IMR-90 (cell line): ENCODE measurements around the gene RCN2. TPM values are rescaled to one million over a fixed set of nuclear protein-coding genes. Genes with fewer than 3 reads are reported as not detected.

ENCODE experiments used
- ATAC-seq: fragments of 200-7000 bp; cut with Tn5 transposase; 2 replicates; pipeline ENCODE4 v1.9.1; 2020; ENCODE audit warnings: low read depth, mild to moderate bottlenecking, moderate library complexity
- BruUV-seq: library from RNA; stranded (reverse); fragments of 400-500 nt; replicated peaks from 2 replicates; lab custom pipeline; 2021; lab: Mats Ljungman, UMichigan
- CTCF ChIA-PET: fragments of 300-600 bp; formaldehyde crosslinking; extraction: SDS; loops from one replicate; lab custom pipeline; 2021; ENCODE audit warnings: antibody characterized with exemption; lab: Yijun Ruan, JAX
- POLR2A ChIA-PET: fragments of 300-600 bp; sonication (Branson Sonifier 250); formaldehyde crosslinking; loops from one replicate; lab custom pipeline; 2022; ENCODE audit warnings: antibody characterized with exemption; ENCODE audit not compliant: unreplicated experiment; lab: Charles Lee
- DNase-seq: peaks from one replicate; pipeline ENCODE4 v3.0.0; 2013
- H2AFZ ChIP-seq: replicated peaks from 2 replicates; pipeline ENCODE3; 2013; ENCODE audit warnings: low read length, mild to moderate bottlenecking; ENCODE audit not compliant: poor library complexity
- H2AK5ac ChIP-seq: 2 replicates; pipeline ENCODE4 v1.6.1; 2013; ENCODE audit warnings: low read depth, low read length, inconsistent platforms
- H2AK9ac ChIP-seq: replicated peaks from 2 replicates; pipeline ENCODE3; 2013; ENCODE audit warnings: mild to moderate bottlenecking, low read depth, low read length, moderate library complexity; ENCODE audit not compliant: poor library complexity
- H2BK120ac ChIP-seq: 2 replicates; pipeline ENCODE4 v1.6.1; 2013; ENCODE audit warnings: low read depth, low read length, inconsistent platforms
- H2BK15ac ChIP-seq: 3 replicates; pipeline ENCODE4 v1.6.1; 2013; ENCODE audit warnings: low read depth, low read length, inconsistent platforms
- H2BK20ac ChIP-seq: 2 replicates; pipeline ENCODE4 v1.6.1; 2013; ENCODE audit warnings: low read depth, mild to moderate bottlenecking, inconsistent platforms, low read length, moderate library complexity
- H2BK5ac ChIP-seq: 2 replicates; pipeline ENCODE4 v1.6.1; 2013; ENCODE audit warnings: mild to moderate bottlenecking, low read depth, low read length, inconsistent platforms; ENCODE audit not compliant: poor library complexity, severe bottlenecking
- H3K14ac ChIP-seq: replicated peaks from 2 replicates; pipeline ENCODE4 v1.6.1; 2013; ENCODE audit warnings: low read depth, low read length, inconsistent platforms
- H3K18ac ChIP-seq: 2 replicates; pipeline ENCODE4 v1.6.1; 2013; ENCODE audit warnings: low read depth, low read length, control low read depth
- H3K23ac ChIP-seq: 2 replicates; pipeline ENCODE4 v1.6.1; 2013; ENCODE audit warnings: low read depth, low read length, inconsistent platforms
- H3K27ac ChIP-seq: 2 replicates; pipeline ENCODE4 v1.5.1; 2013; ENCODE audit warnings: mild to moderate bottlenecking, control low read depth, low read length; ENCODE audit not compliant: insufficient read depth
- H3K27me3 ChIP-seq: 2 replicates; pipeline ENCODE4 v1.6.1; 2013; ENCODE audit warnings: low read length; ENCODE audit not compliant: control insufficient read depth, insufficient read depth
- H3K36me3 ChIP-seq: 2 replicates; pipeline ENCODE4 v1.6.1; 2013; ENCODE audit warnings: low read length, mixed read lengths; ENCODE audit not compliant: control insufficient read depth, insufficient read depth
- H3K4ac ChIP-seq: 2 replicates; pipeline ENCODE4 v1.6.1; 2013; ENCODE audit warnings: low read depth, low read length, inconsistent platforms
- H3K4me1 ChIP-seq: 2 replicates; pipeline ENCODE4 v1.6.1; 2013; ENCODE audit warnings: low read length, mixed read lengths; ENCODE audit not compliant: control insufficient read depth, insufficient read depth
- H3K4me2 ChIP-seq: 2 replicates; pipeline ENCODE4 v1.6.1; 2013; ENCODE audit warnings: low read depth, mild to moderate bottlenecking, control low read depth, low read length, moderate library complexity
- H3K4me3 ChIP-seq: 2 replicates; pipeline ENCODE4 v1.5.1; 2013; ENCODE audit warnings: low read depth, mild to moderate bottlenecking, control low read depth, low read length, moderate library complexity; ENCODE audit not compliant: insufficient read depth
- H3K56ac ChIP-seq: 2 replicates; pipeline ENCODE4 v1.6.1; 2013; ENCODE audit warnings: low read length, inconsistent platforms; ENCODE audit not compliant: insufficient read depth; ENCODE audit errors: extremely low read depth
- H3K79me1 ChIP-seq, 2 experiments: 2 replicates each; pipeline ENCODE4 v1.6.1; 2013; ENCODE audit warnings: low read length in 2 of 2, inconsistent platforms in 1 of 2, low read depth in 1 of 2
- H3K9ac ChIP-seq: 2 replicates; pipeline ENCODE4 v1.6.1; 2013; ENCODE audit warnings: low read depth, low read length, control low read depth
- H3K9me1 ChIP-seq: 2 replicates; pipeline ENCODE4 v1.6.1; 2013; ENCODE audit warnings: low read length, inconsistent platforms; ENCODE audit not compliant: insufficient read depth
- H3K9me3 ChIP-seq: 2 replicates; pipeline ENCODE4 v1.6.1; 2013; ENCODE audit warnings: low read length; ENCODE audit not compliant: control insufficient read depth, insufficient read depth
- H4K20me1 ChIP-seq: 2 replicates; pipeline ENCODE4 v1.6.1; 2013; ENCODE audit warnings: low read length, inconsistent platforms; ENCODE audit not compliant: insufficient read depth
- H4K5ac ChIP-seq: 2 replicates; pipeline ENCODE4 v1.6.1; 2013; ENCODE audit warnings: mild to moderate bottlenecking, low read depth, low read length, control low read depth
- H4K8ac ChIP-seq, 2 experiments: 2 replicates each; pipeline ENCODE4 v1.6.1; 2013; ENCODE audit warnings: low read depth in 2 of 2, low read length in 2 of 2, control low read depth in 1 of 2, inconsistent platforms in 1 of 2
- H4K91ac ChIP-seq: 2 replicates; pipeline ENCODE4 v1.6.1; 2013; ENCODE audit warnings: low read depth, low read length, inconsistent platforms; ENCODE audit not compliant: insufficient read depth
- CEBPB ChIP-seq: IDR thresholded peaks from 2 replicates; pipeline ENCODE4 v1.6.1; 2012; ENCODE audit warnings: low read depth, low read length, improper control_type of control experiment
- ELK1 ChIP-seq: fragments of 150-350 bp; IDR thresholded peaks from 2 replicates; pipeline ENCODE4 v1.6.1; 2016; ENCODE audit warnings: low read depth, mild to moderate bottlenecking, low read length, moderate library complexity, borderline replicate concordance
- MAZ ChIP-seq: IDR thresholded peaks from 2 replicates; pipeline ENCODE4 v1.6.1; 2012; ENCODE audit warnings: low read depth, mild to moderate bottlenecking, low read length, improper control_type of control experiment, moderate library complexity, borderline replicate concordance
- RCOR1 ChIP-seq: IDR thresholded peaks from 2 replicates; pipeline ENCODE4 v1.6.1; 2012; ENCODE audit warnings: mild to moderate bottlenecking, low read length, improper control_type of control experiment; ENCODE audit not compliant: insufficient replicate concordance
- USF2 ChIP-seq: fragments of 150-350 bp; IDR thresholded peaks from 2 replicates; pipeline ENCODE4 v1.6.1; 2017; ENCODE audit warnings: mild to moderate bottlenecking, antibody characterized with exemption, low read length, low read depth
- WGBS, 2 experiments: methylation state at CpG; one replicate each; pipeline versions ENCODE4 v1.1.5 to v1.1.7; 2013; ENCODE audit warnings: missing lambda C conversion rate in 2 of 2; ENCODE audit not compliant: insufficient read length in 1 of 2; ENCODE audit errors: extremely low coverage in 2 of 2; 5-methylcytosine and 5-hydroxymethylcytosine counted together
- dilution Hi-C: fragments of 300-500 bp; cut with HindIII; formaldehyde crosslinking; loops from one replicate; pipeline ENCODE4 v1.14.3; 2018; ENCODE audit warnings: low sequenced_read_pairs; ENCODE audit not compliant: unreplicated experiment
- in situ Hi-C: fragments of 300-500 bp; cut with MboI; formaldehyde crosslinking; loops from 3 replicates; pipeline ENCODE4 v1.14.3; 2019; ENCODE audit warnings: low sequenced_read_pairs, inconsistent platforms, mixed read lengths
- intact Hi-C: fragments of 100-400 bp; cut with micrococcal nuclease; formaldehyde crosslinking; loops from 2 replicates; pipeline ENCODE4 v1.10.0; 2022
- polyA plus RNA-seq, 3 experiments: library from polyadenylated mRNA; depleted of rRNA; stranded (reverse); fragments of >200 nt; gene quantifications; 2 replicates each; pipeline ENCODE4 v1.2.3, GENCODE V29; 2012; ENCODE audit warnings: low replicate concordance in 1 of 3
- total RNA-seq: library from RNA; depleted of rRNA; stranded (reverse); fragments of >200 nt; gene quantifications from 2 replicates; pipeline ENCODE4 v1.2.3, GENCODE V29; 2012

RCN2 gene
- total and polyA plus RNA-seq, 2 of the 4 experiments (the other 2 are of a cell fraction), result 12.0 to 56.5 TPM

GRCh38 chr15:76939715-76940114, 8.2 kb downstream of the RCN2 start:
- H3K56ac ChIP-seq, result no peak overlapping the region
- H3K9me1 ChIP-seq, result no peaks in the 10 kb centered on the region
- H4K8ac ChIP-seq, result no peak overlapping the region
- no peak overlapping the region for H3K4me2 ChIP-seq
- no peak overlapping the region for H2BK5ac ChIP-seq
- TF ChIP-seq ELK1 (no peak), USF2 (no peak), CEBPB (peak; percentile 41; the same call in 1 of the 2 replicates), MAZ (no peak), RCOR1 (no peak)
- no peaks in the 10 kb centered on the region for H3K27me3 ChIP-seq
- no peak overlapping the region for H4K91ac ChIP-seq
- in situ Hi-C loops (no loop called here), intact Hi-C loops (no loop called here), dilution Hi-C loops (no loop called here)
- ChIA-PET POLR2A (no interaction called here), CTCF (interaction anchor here (0.7 kb wide), 1 partner anchor 161 kb away, joined by 6 read pairs; no protein-coding TSS in a partner anchor)
- H3K9ac ChIP-seq, result no peak overlapping the region
- H4K5ac ChIP-seq, result no peak overlapping the region
- no peak overlapping the region for H3K14ac ChIP-seq
- H3K4me1 ChIP-seq, result 0 out of 2 replicates have a peak, but pooled peaks cover 3% of the 10 kb centered on the region
- DNase-seq (peak; percentile 12), ATAC-seq (no peak)
- no peak overlapping the region for H3K23ac ChIP-seq
- no peak overlapping the region for H2BK15ac ChIP-seq
- peaks cover 4 to 7% of the 10 kb centered on the region in 2 experiments; a peak in 2 of 4 replicates for H3K79me1 ChIP-seq
- H2AFZ ChIP-seq, result no peak overlapping the region
- H2AK5ac ChIP-seq, result no peak overlapping the region
- no TSS peak for BruUV-seq
- H2BK120ac ChIP-seq, result no peak overlapping the region
- H3K9me3 ChIP-seq, result no peaks in the 10 kb centered on the region
- no peak overlapping the region for H3K27ac ChIP-seq
- peaks cover 13% of the 10 kb centered on the region for H3K36me3 ChIP-seq
- no CpG with 5 or more reads among the region's 1 CpG for WGBS, 2 experiments
- H3K4me3 ChIP-seq, result no peak overlapping the region
- H2AK9ac ChIP-seq, result no peak overlapping the region
- no peak overlapping the region for H3K4ac ChIP-seq
- no peak overlapping the region for H2BK20ac ChIP-seq
- H4K20me1 ChIP-seq, result no peaks in the 10 kb centered on the region; the same call in 1 of the 2 replicates
- no peak overlapping the region for H3K18ac ChIP-seq
